Left lung (tissue), 10 donors: ENCODE measurements around the gene RNF11. TPM values are rescaled to one million over a fixed set of nuclear protein-coding genes. Genes with fewer than 3 reads are reported as not detected.

Experiments
- ATAC-seq: fragments of 200-7000 bp; cut with Tn5 transposase; one replicate; pipeline ENCODE4 v1.9.1; 2020; ENCODE audit warnings: moderate library complexity
- DNase-seq, 4 donors: peaks; one replicate each; pipeline ENCODE4 v3.0.0-alpha.2; 2013 to 2020
- H3K27ac ChIP-seq, 2 donors: fragments of 200-600 bp; sonication (generic) in 1 of 2; one replicate each; pipeline versions ENCODE4 v1.5.0 to v1.8.0; 2020 to 2021
- H3K27me3 ChIP-seq, 2 donors: fragments of 200-600 bp; sonication (generic) in 1 of 2; one replicate each; pipeline versions ENCODE4 v1.5.0 to v1.8.0; 2020 to 2021
- H3K36me3 ChIP-seq, 2 donors: fragments of 200-600 bp; sonication (generic) in 1 of 2; one replicate each; pipeline versions ENCODE4 v1.5.0 to v1.8.0; 2020 to 2021
- H3K4me1 ChIP-seq, 2 donors: fragments of 200-600 bp; one replicate each; pipeline ENCODE4 v1.8.0; 2021
- H3K4me3 ChIP-seq, 2 donors: fragments of 200-600 bp; sonication (generic) in 1 of 2; one replicate each; pipeline versions ENCODE4 v1.5.0 to v1.8.0; 2020 to 2021; ENCODE audit warnings: mild to moderate bottlenecking in 1 of 2
- H3K9me3 ChIP-seq, 2 donors: fragments of 200-600 bp; sonication (generic) in 1 of 2; one replicate each; pipeline versions ENCODE4 v1.5.0 to v1.8.0; 2020 to 2021
- CTCF ChIP-seq, 2 donors: fragments of 200-600 bp; sonication (generic) in 1 of 2; IDR thresholded peaks; one replicate each; pipeline versions ENCODE4 v1.5.0 to v1.8.0; 2021; ENCODE audit warnings: antibody characterized with exemption in 2 of 2
- intact Hi-C, 2 donors: fragments of 100-400 bp; cut with DNase I; formaldehyde crosslinking; loops; one replicate each; pipeline versions ENCODE4 v1.11.2 to v1.14.2; 2022
- polyA plus RNA-seq, 6 donors: library from polyadenylated mRNA; unstranded; fragments of 120-200 nt; gene quantifications; one replicate each; pipeline ENCODE4 v1.2.1, GENCODE V29; 2013; ENCODE audit not compliant: insufficient read length in 6 of 6
- total RNA-seq, 2 donors: library from RNA; stranded (reverse); fragmentation: NEBNext Ultra II Directional; extraction: Animal tissue kit (Norgen Biotek cat#: 25700); gene quantifications; one replicate each; pipeline ENCODE4 v1.2.1, GENCODE V29; 2021
- donor health status: DM: no; HTN: yes; CAD: no.
- donor health status: DM: no; HTN: no; CAD: no.

Gene RNF11
- total and polyA plus RNA-seq, 8 donors: 90.1 to 114 (median 97.7) TPM

GRCh38 chr1:51282605-51283004 lies 46.5 kb downstream of the RNF11 start:
- no peak for DNase-seq
- H3K4me3 ChIP-seq: no peak overlapping the region
- H3K9me3 ChIP-seq: no peaks in the 10 kb centered on the region
- intact Hi-C loops: no loop called here
- H3K4me1 ChIP-seq: peaks cover 0 to 6% of the 10 kb centered on the region in 2 donors
- no peak overlapping the region for H3K27ac ChIP-seq
- peaks cover 0 to 20% of the 10 kb centered on the region in 2 donors for H3K36me3 ChIP-seq
- no peak for TF ChIP-seq CTCF (IDR thresholded peaks at IDR 0.05)
- ATAC-seq: no peak
- H3K27me3 ChIP-seq: no peaks in the 10 kb centered on the region

GRCh38 chr1:51283979-51284378 lies 47.9 kb downstream of the RNF11 start:
- Histone ChIP-seq H3K27ac (no peak overlapping the region), H3K4me1 (peaks cover 0 to 6% of the 10 kb centered on the region in 2 donors), H3K36me3 (peaks cover 0 to 12% of the 10 kb centered on the region in 2 donors), H3K27me3 (no peaks in the 10 kb centered on the region), H3K4me3 (no peak overlapping the region), H3K9me3 (no peaks in the 10 kb centered on the region)
- ATAC-seq (no peak), DNase-seq (no peak)
- TF ChIP-seq CTCF (IDR thresholded peaks at IDR 0.05): no peak
- intact Hi-C loops: no loop called here

DNA sequence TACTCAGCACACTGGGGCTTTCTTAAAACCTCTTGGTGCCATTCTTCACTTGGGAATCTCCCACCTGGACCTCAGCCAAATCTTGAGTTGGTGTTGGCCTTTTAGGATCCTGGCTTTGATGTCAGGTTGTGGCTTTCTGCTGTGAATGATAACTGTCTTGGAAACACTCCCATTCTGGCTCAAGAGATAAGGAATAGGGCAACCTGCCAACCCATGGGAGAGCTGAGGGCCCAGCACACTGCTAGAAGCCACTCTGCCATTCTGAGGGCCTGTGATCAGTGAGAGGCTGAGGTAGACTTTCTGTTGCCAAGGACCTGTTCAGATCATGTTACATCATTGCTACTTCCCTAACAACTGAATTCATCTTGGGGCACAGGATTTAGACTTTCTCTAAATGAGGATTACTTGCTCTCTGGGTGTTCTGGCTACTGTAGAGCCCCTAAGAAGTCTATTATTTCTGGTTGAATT lies 48.4 kb downstream of the RNF11 start:
- intact Hi-C loops: no loop called here
- peaks cover 0 to 6% of the 10 kb centered on the region in 2 donors for H3K4me1 ChIP-seq
- H3K36me3 ChIP-seq: peaks cover 0 to 12% of the 10 kb centered on the region in 2 donors
- H3K27ac ChIP-seq: no peak overlapping the region
- no peaks in the 10 kb centered on the region for H3K9me3 ChIP-seq
- DNase-seq (peak in 2 of 4 donors; percentile 30 to 75), ATAC-seq (peak; percentile 87)
- H3K4me3 ChIP-seq: no peak overlapping the region
- TF ChIP-seq CTCF (IDR thresholded peaks at IDR 0.05): no peak
- H3K27me3 ChIP-seq: no peaks in the 10 kb centered on the region

GRCh38 chr1:51285055-51285454 lies 49.0 kb downstream of the RNF11 start:
- no peaks in the 10 kb centered on the region for H3K9me3 ChIP-seq
- H3K27ac ChIP-seq: no peak overlapping the region
- DNase-seq: no peak
- H3K36me3 ChIP-seq: peaks cover 0 to 12% of the 10 kb centered on the region in 2 donors
- H3K4me1 ChIP-seq: peaks cover 0 to 6% of the 10 kb centered on the region in 2 donors
- no peak overlapping the region for H3K4me3 ChIP-seq
- TF ChIP-seq CTCF (IDR thresholded peaks at IDR 0.05): no peak
- intact Hi-C loops: no loop called here
- no peak for ATAC-seq
- no peaks in the 10 kb centered on the region for H3K27me3 ChIP-seq

GRCh38 chr1:51287966-51288365 lies 51.9 kb downstream of the RNF11 start:
- H3K27me3 ChIP-seq: no peaks in the 10 kb centered on the region
- DNase-seq (no peak), ATAC-seq (no peak)
- TF ChIP-seq CTCF (IDR thresholded peaks at IDR 0.05): no peak
- no peak overlapping the region for H3K4me3 ChIP-seq
- peaks cover 0 to 6% of the 10 kb centered on the region in 2 donors for H3K4me1 ChIP-seq
- intact Hi-C loops: no loop called here
- no peak overlapping the region for H3K27ac ChIP-seq
- no peaks in the 10 kb centered on the region for H3K9me3 ChIP-seq
- H3K36me3 ChIP-seq: peaks cover 0 to 12% of the 10 kb centered on the region in 2 donors
